Fibroblast of the aortic adventitia (primary cell): ENCODE data around the gene RMI2. TPM values are rescaled to one million over a fixed set of nuclear protein-coding genes. Genes with fewer than 3 reads are reported as not detected.
"Not testable (repeated sequence)": the region's sequence is repeated elsewhere in the genome, so short reads cannot be mapped to it uniquely, and the experiment has no call there.

Source experiments
- DNase-seq: peaks from one replicate; pipeline ENCODE4 v3.0.0-alpha.2; 2010; ENCODE audit warnings: low read depth
- H3K4me3 ChIP-seq: 2 replicates; pipeline ENCODE4 v1.5.1; 2011; ENCODE audit warnings: low read depth, mild to moderate bottlenecking, control low read depth, low read length, moderate library complexity
- CTCF ChIP-seq: IDR thresholded peaks from 2 replicates; pipeline ENCODE4 v1.5.1; 2011; ENCODE audit warnings: mild to moderate bottlenecking, low read length, control low read depth, inconsistent platforms; ENCODE audit not compliant: insufficient read depth
- total RNA-seq: library from RNA; depleted of rRNA; stranded (reverse); fragments of >200 nt; gene quantifications from 2 replicates; pipeline ENCODE4 v1.2.3, GENCODE V29; 2012; ENCODE audit warnings: low replicate concordance

RMI2 gene
- total RNA-seq, result 3.0 and 24.4 TPM in 2 replicates

GRCh38 chr16:11345040-11345862 lies at the start of gene RMI2:
RMI2 (plus strand) TSS chr16:11345459; CDS start chr16:11345472, 13 bp downstream.
- DNase-seq, result peak; percentile 95
- TF ChIP-seq CTCF, result no peak
- peak within 1 kb of the TSS; percentile 80 for H3K4me3 ChIP-seq

- no peak for DNase-seq
- H3K4me3 ChIP-seq, result no peak overlapping the region
- no peak for TF ChIP-seq CTCF
These were observed 49.6 kb upstream of the RMI2 start for GRCh38 chr16:11295672-11296071.

- DNase-seq, result no peak
- H3K4me3 ChIP-seq, result no peak overlapping the region
- no peak for TF ChIP-seq CTCF
These were observed 48.9 kb upstream of the RMI2 start for GRCh38 chr16:11296351-11296705.

- H3K4me3 ChIP-seq, result no peak overlapping the region
- DNase-seq, result no peak
- no peak for TF ChIP-seq CTCF
These were observed 48.4 kb upstream of the RMI2 start for GRCh38 chr16:11296706-11297491.

- peak; percentile 61 for DNase-seq
- no peak for TF ChIP-seq CTCF
- peak overlapping the region; percentile 9 for H3K4me3 ChIP-seq
These were observed 47.6 kb upstream of the RMI2 start for GRCh38 chr16:11297492-11298142.

- no peak for TF ChIP-seq CTCF
- DNase-seq, result no peak
- H3K4me3 ChIP-seq, result no peak overlapping the region
These were observed 46.9 kb upstream of the RMI2 start for GRCh38 chr16:11298143-11298900.

- DNase-seq, H3K4me3 ChIP-seq: not testable (repeated sequence)
These were observed 46.2 kb upstream of the RMI2 start for GRCh38 chr16:11298950-11299547.
